Subcutaneous abdominal adipose tissue (tissue), 5 donors: Measurements from ENCODE around the gene ANKRD29.
"Not testable (repeated sequence)": the region's sequence is repeated elsewhere in the genome, so short reads cannot be mapped to it uniquely, and the experiment has no call there.

ENCODE experiments used
- H3K27ac ChIP-seq: one replicate; pipeline ENCODE4 v1.7.0; 2013; ENCODE audit warnings: low read depth, mild to moderate bottlenecking, inconsistent platforms, low read length, moderate library complexity
- H3K27me3 ChIP-seq, 5 donors: one replicate each; pipeline ENCODE4 v1.7.0; 2013; ENCODE audit warnings: low read length in 5 of 5, inconsistent platforms in 1 of 5; ENCODE audit not compliant: control insufficient read depth in 5 of 5, insufficient read depth in 4 of 5
- H3K36me3 ChIP-seq, 5 donors: one replicate each; pipeline ENCODE4 v1.7.0; 2013; ENCODE audit warnings: low read length in 5 of 5; ENCODE audit not compliant: control insufficient read depth in 5 of 5, insufficient read depth in 5 of 5
- H3K4me1 ChIP-seq, 5 donors: one replicate each; pipeline ENCODE4 v1.7.0; 2013; ENCODE audit warnings: low read length in 5 of 5, mild to moderate bottlenecking in 3 of 5, moderate library complexity in 1 of 5; ENCODE audit not compliant: control insufficient read depth in 5 of 5, insufficient read depth in 5 of 5
- H3K4me3 ChIP-seq, 5 donors: one replicate each; pipeline ENCODE4 v1.7.0; 2013; ENCODE audit warnings: low read length in 5 of 5, low read depth in 1 of 5
- H3K9ac ChIP-seq, 5 donors: one replicate each; pipeline ENCODE4 v1.7.0; 2013; ENCODE audit warnings: low read length in 5 of 5, mild to moderate bottlenecking in 4 of 5, moderate library complexity in 3 of 5
- H3K9me3 ChIP-seq, 5 donors: one replicate each; pipeline ENCODE4 v1.7.0; 2013; ENCODE audit warnings: low read length in 5 of 5; ENCODE audit not compliant: control insufficient read depth in 5 of 5
- donor health status: healthy.
- donor health status: healthy.
- donor health status: healthy.
- donor health status: healthy.
- donor health status: healthy.

ANKRD29 gene

GRCh38 chr18:23578891-23579653 lies 83.6 kb downstream of the ANKRD29 start:
- peaks cover 0 to 8% (median 6%) of the 10 kb centered on the region in 5 donors for H3K36me3 ChIP-seq
- H3K27ac ChIP-seq: no peak overlapping the region
- no peaks in the 10 kb centered on the region for H3K9me3 ChIP-seq
- no peak overlapping the region for H3K4me3 ChIP-seq
- H3K9ac ChIP-seq: peak overlapping the region in 1 of 5 donors; percentile 14
- no peaks in the 10 kb centered on the region for H3K27me3 ChIP-seq
- peaks cover 0 to 38% (median 32%) of the 10 kb centered on the region in 5 donors for H3K4me1 ChIP-seq

- no peak overlapping the region for H3K27ac ChIP-seq
These were observed 84.5 kb downstream of the ANKRD29 start for GRCh38 chr18:23578067-23578701.

GRCh38 chr18:23577521-23577920 lies 85.2 kb downstream of the ANKRD29 start:
- H3K4me3 ChIP-seq, H3K27me3 ChIP-seq, H3K9me3 ChIP-seq, H3K27ac ChIP-seq, H3K9ac ChIP-seq: not testable (repeated sequence)
- peaks cover 4 to 15% (median 7%) of the 10 kb centered on the region in 5 donors for H3K36me3 ChIP-seq
- peaks cover 0 to 39% (median 28%) of the 10 kb centered on the region in 5 donors for H3K4me1 ChIP-seq

More at GRCh38 chr18:23578067-23578701, 84.5 kb downstream of the ANKRD29 start:
- Histone ChIP-seq H3K9ac (no peak overlapping the region), H3K9me3 (no peaks in the 10 kb centered on the region), H3K36me3 (peaks cover under 1 to 10% (median 6%) of the 10 kb centered on the region in 5 donors), H3K4me3 (no peak overlapping the region), H3K4me1 (peaks cover 0 to 39% (median 28%) of the 10 kb centered on the region in 5 donors), H3K27me3 (no peaks in the 10 kb centered on the region)

- H3K9ac ChIP-seq: peak overlapping the region in 1 of 5 donors; percentile 13
- H3K27ac ChIP-seq: peak overlapping the region; percentile 71
- H3K9me3 ChIP-seq: no peaks in the 10 kb centered on the region
- H3K27me3 ChIP-seq: no peaks in the 10 kb centered on the region
- H3K4me1 ChIP-seq: peaks cover 0 to 41% (median 38%) of the 10 kb centered on the region in 5 donors
- peaks cover 4 to 29% (median 10%) of the 10 kb centered on the region in 5 donors for H3K36me3 ChIP-seq
- no peak overlapping the region for H3K4me3 ChIP-seq
These were observed 87.4 kb downstream of the ANKRD29 start for GRCh38 chr18:23575309-23575651.

GRCh38 chr18:23574611-23575308 lies 88.0 kb downstream of the ANKRD29 start:
- Histone ChIP-seq H3K9ac (peak overlapping the region in 3 of 5 donors; percentile 13 to 56 (median 38)), H3K4me3 (no peak overlapping the region), H3K9me3 (no peaks in the 10 kb centered on the region), H3K36me3 (peaks cover 4 to 29% (median 11%) of the 10 kb centered on the region in 5 donors), H3K27me3 (no peaks in the 10 kb centered on the region), H3K27ac (peak overlapping the region; percentile 71), H3K4me1 (peaks cover 0 to 42% (median 37%) of the 10 kb centered on the region in 5 donors)

GRCh38 chr18:23573626-23574431 lies 88.9 kb downstream of the ANKRD29 start:
- no peak overlapping the region for H3K4me3 ChIP-seq
- H3K9ac ChIP-seq: peak overlapping the region in 3 of 5 donors; percentile 15 to 56 (median 38)
- H3K36me3 ChIP-seq: peaks cover 5 to 29% (median 12%) of the 10 kb centered on the region in 5 donors
- H3K4me1 ChIP-seq: peaks cover 0 to 43% (median 40%) of the 10 kb centered on the region in 5 donors
- peak overlapping the region; percentile 71 for H3K27ac ChIP-seq
- no peaks in the 10 kb centered on the region for H3K9me3 ChIP-seq
- no peaks in the 10 kb centered on the region for H3K27me3 ChIP-seq

GRCh38 chr18:23573020-23573419 lies 89.7 kb downstream of the ANKRD29 start:
- Histone ChIP-seq H3K9me3 (no peaks in the 10 kb centered on the region), H3K4me1 (peaks cover 0 to 47% (median 33%) of the 10 kb centered on the region in 5 donors), H3K4me3 (no peak overlapping the region), H3K9ac (no peak overlapping the region), H3K27ac (peak overlapping the region; percentile 71), H3K36me3 (peaks cover 11 to 36% (median 18%) of the 10 kb centered on the region in 5 donors), H3K27me3 (no peaks in the 10 kb centered on the region)

- Histone ChIP-seq H3K27me3 (no peaks in the 10 kb centered on the region), H3K36me3 (peaks cover 13 to 38% (median 21%) of the 10 kb centered on the region in 5 donors), H3K4me1 (peaks cover 0 to 48% (median 33%) of the 10 kb centered on the region in 5 donors), H3K4me3 (no peak overlapping the region), H3K9ac (peak overlapping the region in 1 of 5 donors; percentile 24), H3K27ac (no peak overlapping the region), H3K9me3 (no peaks in the 10 kb centered on the region)
These were observed 90.1 kb downstream of the ANKRD29 start for GRCh38 chr18:23572570-23572969.

- H3K4me1 ChIP-seq: peaks cover 0 to 48% (median 33%) of the 10 kb centered on the region in 5 donors
- H3K36me3 ChIP-seq: peaks cover 19 to 43% (median 23%) of the 10 kb centered on the region in 5 donors
These were observed 90.7 kb downstream of the ANKRD29 start for GRCh38 chr18:23572012-23572411.

More at GRCh38 chr18:23572012-23572411, 90.7 kb downstream of the ANKRD29 start:
- Histone ChIP-seq H3K9ac (peak overlapping the region in 1 of 5 donors; percentile 24), H3K27ac (no peak overlapping the region), H3K27me3 (no peaks in the 10 kb centered on the region), H3K9me3 (no peaks in the 10 kb centered on the region), H3K4me3 (no peak overlapping the region)
